HepG2 (cell line): ENCODE data around the gene EMILIN3. TPM values are rescaled to one million over a fixed set of nuclear protein-coding genes. Genes with fewer than 3 reads are reported as not detected.

ENCODE experiments used
- ATAC-seq: fragments of 200-7000 bp; cut with Tn5 transposase; 3 replicates; pipeline ENCODE4 v1.9.1; 2020; ENCODE audit warnings: mild to moderate bottlenecking, moderate library complexity
- BruUV-seq: library from RNA; stranded (reverse); fragments of 400-500 nt; replicated peaks from 2 replicates; lab custom pipeline; 2021; lab: Mats Ljungman, UMichigan
- CTCF ChIA-PET: fragments of 300-600 bp; formaldehyde crosslinking; extraction: SDS; loops from one replicate; lab custom pipeline; 2021; ENCODE audit warnings: low total read pairs, inconsistent platforms, low intra/inter-chr PET ratio; lab: Yijun Ruan, JAX
- POLR2A ChIA-PET: fragments of 350-600 bp; sonication (Branson Sonifier 250); formaldehyde crosslinking; loops from one replicate; lab custom pipeline; 2020; ENCODE audit warnings: antibody characterized with exemption, inconsistent platforms; lab: Yijun Ruan, JAX
- DNase-seq: peaks from one replicate; pipeline ENCODE4 v3.0.0-alpha.2; 2015; ENCODE audit warnings: low spot score
- FAIRE-seq: peaks from 3 replicates; lab custom pipeline; 2011; peaks lifted over from hg19 to GRCh38; lab: Jason Lieb, UNC
- H2AFZ ChIP-seq: one replicate; pipeline ENCODE4 v1.6.1; 2011; ENCODE audit warnings: low read length, inconsistent platforms
- H3K27ac ChIP-seq: fragments of 300-600 bp; 3 replicates; pipeline ENCODE4 v1.8.0; 2011; ENCODE audit warnings: mixed run types, mild to moderate bottlenecking, mixed read lengths, low read length, inconsistent platforms; ENCODE audit not compliant: insufficient read depth; ENCODE audit errors: extremely low read length
- H3K27me3 ChIP-seq, 2 experiments: fragments of 200-600 bp in 1 of 2; 2 replicates in 1 of 2; 3 replicates in 1 of 2; pipeline versions ENCODE4 v1.6.0 to v1.8.0; 2011; ENCODE audit warnings: low read length in 2 of 2, mild to moderate bottlenecking in 2 of 2, moderate library complexity in 2 of 2, inconsistent platforms in 1 of 2; ENCODE audit not compliant: insufficient read depth in 2 of 2, control insufficient read depth in 1 of 2
- H3K36me3 ChIP-seq, 2 experiments: fragments of 200-600 bp in 1 of 2; replicated peaks in 1 of 2; 2 replicates in 1 of 2; 3 replicates in 1 of 2; pipeline versions ENCODE4 v1.5.1 to v1.8.0; 2011; ENCODE audit warnings: low read length in 2 of 2, inconsistent platforms in 1 of 2; ENCODE audit not compliant: insufficient read depth in 2 of 2, control insufficient read depth in 1 of 2
- H3K4me1 ChIP-seq: 2 replicates; pipeline ENCODE4 v1.5.1; 2012; ENCODE audit warnings: low read length, inconsistent platforms; ENCODE audit not compliant: insufficient read depth
- H3K4me2 ChIP-seq: 2 replicates; pipeline ENCODE4 v1.6.0; 2011; ENCODE audit warnings: low read depth, low read length, inconsistent platforms
- H3K4me3 ChIP-seq, 3 experiments: fragments of 200-600 bp in 1 of 3; sonication (generic), shearing (Covaris generic) in 1 of 3; replicated peaks in 1 of 3; 2 replicates each; pipeline ENCODE4 v1.5.1; 2011 to 2016; ENCODE audit warnings: low read length in 3 of 3, inconsistent platforms in 2 of 3, low read depth in 2 of 3, mild to moderate bottlenecking in 2 of 3, control low read depth in 1 of 3, mixed read lengths in 1 of 3; ENCODE audit not compliant: insufficient read depth in 1 of 3
- H3K79me2 ChIP-seq: one replicate; pipeline ENCODE4 v1.6.1; 2011; ENCODE audit warnings: low read length, inconsistent platforms; ENCODE audit not compliant: insufficient read depth
- H3K9ac ChIP-seq: 2 replicates; pipeline ENCODE4 v1.6.0; 2011; ENCODE audit warnings: mild to moderate bottlenecking, low read depth, low read length, inconsistent platforms; ENCODE audit not compliant: insufficient read depth
- H3K9me3 ChIP-seq: 2 replicates; pipeline ENCODE4 v1.5.1; 2012; ENCODE audit warnings: mild to moderate bottlenecking, low read length
- H4K20me1 ChIP-seq: 2 replicates; pipeline ENCODE4 v1.6.0; 2011; ENCODE audit warnings: inconsistent platforms, mild to moderate bottlenecking, low read length, moderate library complexity; ENCODE audit not compliant: insufficient read depth
- BHLHE40 ChIP-seq: IDR thresholded peaks from 2 replicates; pipeline ENCODE4 v1.6.1; 2011; ENCODE audit warnings: low read length, improper control_type of control experiment
- BRD4 ChIP-seq: sonication (generic); formaldehyde crosslinking; IDR thresholded peaks from 2 replicates; pipeline ENCODE4 v1.4.0; 2020; ENCODE audit warnings: missing genetic modification reagents
- FOXK2 ChIP-seq: fragments of 450-650 bp; IDR thresholded peaks from 2 replicates; pipeline ENCODE4 v1.6.1; 2016
- LBX2 ChIP-seq: sonication (generic); formaldehyde crosslinking; IDR thresholded peaks from 2 replicates; pipeline ENCODE4 v1.5.0; 2020; ENCODE audit warnings: missing genetic modification reagents, mild to moderate bottlenecking, borderline replicate concordance
- TRIM24 ChIP-seq: sonication (generic); formaldehyde crosslinking; IDR thresholded peaks from 2 replicates; pipeline ENCODE4 v1.8.0; 2022; ENCODE audit warnings: mild to moderate bottlenecking, missing genetic modification reagents
- ZNF225 ChIP-seq: sonication (generic); formaldehyde crosslinking; IDR thresholded peaks from 2 replicates; pipeline ENCODE4 v1.4.0; 2020; ENCODE audit warnings: mild to moderate bottlenecking, missing genetic modification reagents
- ZNF282 ChIP-seq: fragments of 450-650 bp; IDR thresholded peaks from 2 replicates; pipeline ENCODE4 v1.6.1; 2018; ENCODE audit not compliant: partially characterized antibody
- ZNF3 ChIP-seq: IDR thresholded peaks from 2 replicates; pipeline ENCODE4 v1.7.0; 2017; ENCODE audit warnings: inconsistent platforms
- ZNF30 ChIP-seq: sonication (generic); formaldehyde crosslinking; IDR thresholded peaks from 2 replicates; pipeline ENCODE4 v1.5.0; 2020; ENCODE audit warnings: mild to moderate bottlenecking, missing genetic modification reagents
- ZNF451 ChIP-seq: sonication (generic); formaldehyde crosslinking; IDR thresholded peaks from 2 replicates; pipeline ENCODE4 v1.5.0; 2020; ENCODE audit warnings: mild to moderate bottlenecking, missing genetic modification reagents
- ZNF687 ChIP-seq: sonication (generic); formaldehyde crosslinking; IDR thresholded peaks from 2 replicates; pipeline ENCODE4 v1.5.1; 2020; ENCODE audit warnings: mild to moderate bottlenecking, missing genetic modification reagents, moderate library complexity
- ZNF747 ChIP-seq: sonication (generic); formaldehyde crosslinking; IDR thresholded peaks from 2 replicates; pipeline ENCODE4 v1.8.1; 2023; ENCODE audit warnings: missing genetic modification reagents, mild to moderate bottlenecking, borderline replicate concordance
- ZNF761 ChIP-seq: sonication (generic); formaldehyde crosslinking; conservative IDR thresholded peaks from 2 replicates; pipeline ENCODE4 v1.4.0; 2020; ENCODE audit warnings: mild to moderate bottlenecking, missing genetic modification reagents
- ZNF839 ChIP-seq: sonication (generic); formaldehyde crosslinking; IDR thresholded peaks from 2 replicates; pipeline ENCODE4 v1.4.0; 2020; ENCODE audit warnings: missing genetic modification reagents, mild to moderate bottlenecking, borderline replicate concordance
- WGBS: methylation state at CpG from one replicate; pipeline ENCODE4 v1.1.6; 2017; ENCODE audit warnings: low lambda C conversion rate; 5-methylcytosine and 5-hydroxymethylcytosine counted together
- in situ Hi-C: cut with HindIII; loops from 2 replicates; pipeline ENCODE4 v1.10.0; 2017; ENCODE audit warnings: low pct_unique_long_range_greater_than_20kb; ENCODE audit not compliant: extremely low pct_ligation_motif_present
- intact Hi-C: fragments of 100-400 bp; cut with micrococcal nuclease; formaldehyde crosslinking; loops from one replicate; pipeline ENCODE4 v1.10.0; 2022; ENCODE audit not compliant: unreplicated experiment
- polyA plus RNA-seq, 8 experiments: library from polyadenylated mRNA; depleted of rRNA in 3 of 8; stranded (reverse) in 7 of 8; unstranded in 1 of 8; fragments of >200 nt; fragmentation: Illumina TruSeq in 4 of 8; extraction: Trizol in 4 of 8; gene quantifications; 2 replicates each; pipeline versions ENCODE4 v1.2.1 to v1.2.3, GENCODE V29; 2011 to 2016; ENCODE audit warnings: low read depth in 4 of 8, missing spikeins in 1 of 8, mixed read lengths in 1 of 8; ENCODE audit not compliant: insufficient read depth in 1 of 8
- total RNA-seq, 5 experiments: library from RNA; depleted of rRNA; stranded (reverse); fragments of >200 nt; fragmentation: Illumina TruSeq; extraction: Trizol; gene quantifications; 2 replicates each; pipeline ENCODE4 v1.2.3, GENCODE V29; 2016; ENCODE audit warnings: low read depth in 1 of 5
- TF ChIP-seq, protein P1 (sequence below): sonication (generic); formaldehyde crosslinking; IDR thresholded peaks from 2 replicates; pipeline ENCODE4 v1.4.0; 2020; ENCODE audit warnings: missing genetic modification reagents, borderline replicate concordance

Gene EMILIN3
- total and polyA plus RNA-seq, 2 of the 13 experiments (the other 11 are each of a cell fraction or from before 2014, with no cell fraction given) = 0.25 to 0.29 TPM

- intact Hi-C loops = no loop called here
- no peak for DNase-seq
- no peaks in the 10 kb centered on the region for H3K79me2 ChIP-seq
- H3K36me3 ChIP-seq = no peaks in the 10 kb centered on the region
- peak; percentile 5 for ATAC-seq
- no TSS peak for BruUV-seq
- H3K27ac ChIP-seq = no peak overlapping the region
- H3K27me3 ChIP-seq = no peaks in the 10 kb centered on the region
- no peak overlapping the region for H3K9ac ChIP-seq
- in situ Hi-C loops = no loop called here
- no peak overlapping the region for H3K4me3 ChIP-seq
- no peak overlapping the region for H2AFZ ChIP-seq
- 30% methylated on average over 11 of the region's 12 CpGs for WGBS
- no peaks in the 10 kb centered on the region for H3K9me3 ChIP-seq
- no peak overlapping the region for H3K4me2 ChIP-seq
- ChIA-PET POLR2A (no interaction called here), CTCF (no interaction called here)
- peaks cover 29% of the 10 kb centered on the region for H3K4me1 ChIP-seq
- no peaks in the 10 kb centered on the region for H4K20me1 ChIP-seq
- FAIRE-seq = no peak
- no peak for TF ChIP-seq ZNF761
- no peak for TF ChIP-seq LBX2 (CRISPR knock-in tag)
- TF ChIP-seq ZNF747 (CRISPR knock-in tag) = 0 out of 2 replicates have a peak, but pooled peaks have one; percentile 28
- TF ChIP-seq, protein P1, sequence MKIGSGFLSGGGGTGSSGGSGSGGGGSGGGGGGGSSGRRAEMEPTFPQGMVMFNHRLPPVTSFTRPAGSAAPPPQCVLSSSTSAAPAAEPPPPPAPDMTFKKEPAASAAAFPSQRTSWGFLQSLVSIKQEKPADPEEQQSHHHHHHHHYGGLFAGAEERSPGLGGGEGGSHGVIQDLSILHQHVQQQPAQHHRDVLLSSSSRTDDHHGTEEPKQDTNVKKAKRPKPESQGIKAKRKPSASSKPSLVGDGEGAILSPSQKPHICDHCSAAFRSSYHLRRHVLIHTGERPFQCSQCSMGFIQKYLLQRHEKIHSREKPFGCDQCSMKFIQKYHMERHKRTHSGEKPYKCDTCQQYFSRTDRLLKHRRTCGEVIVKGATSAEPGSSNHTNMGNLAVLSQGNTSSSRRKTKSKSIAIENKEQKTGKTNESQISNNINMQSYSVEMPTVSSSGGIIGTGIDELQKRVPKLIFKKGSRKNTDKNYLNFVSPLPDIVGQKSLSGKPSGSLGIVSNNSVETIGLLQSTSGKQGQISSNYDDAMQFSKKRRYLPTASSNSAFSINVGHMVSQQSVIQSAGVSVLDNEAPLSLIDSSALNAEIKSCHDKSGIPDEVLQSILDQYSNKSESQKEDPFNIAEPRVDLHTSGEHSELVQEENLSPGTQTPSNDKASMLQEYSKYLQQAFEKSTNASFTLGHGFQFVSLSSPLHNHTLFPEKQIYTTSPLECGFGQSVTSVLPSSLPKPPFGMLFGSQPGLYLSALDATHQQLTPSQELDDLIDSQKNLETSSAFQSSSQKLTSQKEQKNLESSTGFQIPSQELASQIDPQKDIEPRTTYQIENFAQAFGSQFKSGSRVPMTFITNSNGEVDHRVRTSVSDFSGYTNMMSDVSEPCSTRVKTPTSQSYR = no peak
- no peak for TF ChIP-seq BRD4 (CRISPR knock-in tag)
- 0 out of 2 replicates have a peak, but pooled peaks have one; percentile 42 for TF ChIP-seq ZNF451
- peak; percentile 42; the same call in 1 of the 2 replicates for TF ChIP-seq TRIM24 (CRISPR knock-in tag)
- TF ChIP-seq FOXK2 = peak; percentile 36; the same call in 1 of the 2 replicates
- TF ChIP-seq BHLHE40 = peak; percentile 42; the same call in 1 of the 2 replicates
- no peak for TF ChIP-seq ZNF3 (CRISPR knock-in tag)
- no peak for TF ChIP-seq ZNF225 (CRISPR knock-in tag)
- TF ChIP-seq ZNF282 = no peak
- peak; percentile 32; the same call in 1 of the 2 replicates for TF ChIP-seq ZNF687 (CRISPR knock-in tag)
- TF ChIP-seq ZNF839 (CRISPR knock-in tag) = 0 out of 2 replicates have a peak, but pooled peaks have one; percentile 43
- TF ChIP-seq ZNF30 (CRISPR knock-in tag) = 0 out of 2 replicates have a peak, but pooled peaks have one; percentile 19
Observed at GRCh38 chr20:41392871-41393704, 26.5 kb upstream of the EMILIN3 start.
